HL-60/S4 treated with phorbol 12-myristate 13-acetate at 8.2 ng/mL for 4 days and 3 days (cell line): ENCODE data around the gene NLGN2.

ENCODE experiments used
- in situ Hi-C: fragments of 300-500 bp; cut with MboI; formaldehyde crosslinking; loops from 2 replicates; pipeline ENCODE4 v1.15.0; 2022; ENCODE audit warnings: low sequenced_read_pairs

NLGN2 gene

GRCh38 chr17:7462474-7463371, 55.1 kb downstream of the NLGN2 start:
- in situ Hi-C loops, result no loop called here

- in situ Hi-C loops, result no loop called here
Measured at GRCh38 chr17:7463372-7463846, 55.8 kb downstream of the NLGN2 start.

- in situ Hi-C loops, result no loop called here
Measured at GRCh38 chr17:7464081-7464480, 56.4 kb downstream of the NLGN2 start.

GRCh38 chr17:7465597-7466275, 58.1 kb downstream of the NLGN2 start:
- in situ Hi-C loops, result no loop called here

GRCh38 chr17:7466318-7466638, 58.6 kb downstream of the NLGN2 start:
- in situ Hi-C loops, result no loop called here

- in situ Hi-C loops, result no loop called here
Measured at GRCh38 chr17:7466639-7467341, 59.1 kb downstream of the NLGN2 start.

- in situ Hi-C loops, result no loop called here
Measured at GRCh38 chr17:7467498-7467897, 59.9 kb downstream of the NLGN2 start.

- in situ Hi-C loops, result no loop called here
Measured at GRCh38 chr17:7468290-7468689, 60.6 kb downstream of the NLGN2 start.

- in situ Hi-C loops, result no loop called here
Measured at GRCh38 chr17:7468804-7469389, 61.3 kb downstream of the NLGN2 start.
